ENCODE data around the gene SMAD6.

GRCh38 chr15:66701422-66702034 is 508 bp upstream of the SMAD6 start:
- TF ChIP-seq, protein P1, sequence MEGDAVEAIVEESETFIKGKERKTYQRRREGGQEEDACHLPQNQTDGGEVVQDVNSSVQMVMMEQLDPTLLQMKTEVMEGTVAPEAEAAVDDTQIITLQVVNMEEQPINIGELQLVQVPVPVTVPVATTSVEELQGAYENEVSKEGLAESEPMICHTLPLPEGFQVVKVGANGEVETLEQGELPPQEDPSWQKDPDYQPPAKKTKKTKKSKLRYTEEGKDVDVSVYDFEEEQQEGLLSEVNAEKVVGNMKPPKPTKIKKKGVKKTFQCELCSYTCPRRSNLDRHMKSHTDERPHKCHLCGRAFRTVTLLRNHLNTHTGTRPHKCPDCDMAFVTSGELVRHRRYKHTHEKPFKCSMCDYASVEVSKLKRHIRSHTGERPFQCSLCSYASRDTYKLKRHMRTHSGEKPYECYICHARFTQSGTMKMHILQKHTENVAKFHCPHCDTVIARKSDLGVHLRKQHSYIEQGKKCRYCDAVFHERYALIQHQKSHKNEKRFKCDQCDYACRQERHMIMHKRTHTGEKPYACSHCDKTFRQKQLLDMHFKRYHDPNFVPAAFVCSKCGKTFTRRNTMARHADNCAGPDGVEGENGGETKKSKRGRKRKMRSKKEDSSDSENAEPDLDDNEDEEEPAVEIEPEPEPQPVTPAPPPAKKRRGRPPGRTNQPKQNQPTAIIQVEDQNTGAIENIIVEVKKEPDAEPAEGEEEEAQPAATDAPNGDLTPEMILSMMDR (IDR thresholded peaks at IDR 0.05; ENCODE audit: insufficient read depth, low read depth, low read length): no peak
- TF ChIP-seq EZH2 (IDR thresholded peaks at IDR 0.05; ENCODE audit: insufficient read depth, low read length): no peak

Data from astrocyte (in vitro differentiated cells and primary cell).